MCF 10A (cell line): ENCODE data around the gene CXCL16. TPM values are rescaled to one million over a fixed set of nuclear protein-coding genes. Genes with fewer than 3 reads are reported as not detected.

ENCODE experiments used
- BruUV-seq: library from RNA; stranded (reverse); fragments of 400-500 nt; replicated peaks from 2 replicates; lab custom pipeline; 2021; lab: Mats Ljungman, UMichigan
- CTCF ChIA-PET: fragments of 300-600 bp; sonication (Branson Sonifier 250); formaldehyde crosslinking; extraction: SDS; loops from one replicate; lab custom pipeline; 2021; ENCODE audit warnings: antibody characterized with exemption, inconsistent platforms; lab: Yijun Ruan, JAX
- POLR2A ChIA-PET: fragments of 300-600, 350-650 bp; sonication (Branson Sonifier 250); formaldehyde crosslinking; extraction: SDS; loops from one replicate; lab custom pipeline; 2020; ENCODE audit warnings: antibody characterized with exemption, inconsistent platforms; lab: Yijun Ruan, JAX
- DNase-seq: peaks from one replicate; pipeline ENCODE4 v3.0.0-alpha.2; 2018; ENCODE audit not compliant: unreplicated experiment
- H3K27ac Mint-ChIP-seq: one replicate; pipeline ENCODE4 v1.8.0; 2022; ENCODE audit warnings: mild to moderate bottlenecking, low read depth, mixed read lengths; ENCODE audit not compliant: unreplicated experiment
- H3K27me3 Mint-ChIP-seq: one replicate; pipeline ENCODE4 v1.8.0; 2022; ENCODE audit warnings: mixed read lengths; ENCODE audit not compliant: insufficient read depth, unreplicated experiment
- H3K36me3 Mint-ChIP-seq: one replicate; pipeline ENCODE4 v1.8.0; 2022; ENCODE audit warnings: mild to moderate bottlenecking, moderate library complexity, mixed read lengths; ENCODE audit not compliant: insufficient read depth, unreplicated experiment
- H3K4me1 Mint-ChIP-seq: one replicate; pipeline ENCODE4 v1.8.0; 2022; ENCODE audit warnings: mixed read lengths; ENCODE audit not compliant: insufficient read depth, unreplicated experiment
- H3K4me3 Mint-ChIP-seq: one replicate; pipeline ENCODE4 v1.8.0; 2022; ENCODE audit warnings: mild to moderate bottlenecking, moderate library complexity, mixed read lengths; ENCODE audit not compliant: unreplicated experiment
- H3K9me3 Mint-ChIP-seq: one replicate; pipeline ENCODE4 v1.8.0; 2022; ENCODE audit warnings: mixed read lengths; ENCODE audit not compliant: unreplicated experiment
- CTCF ChIP-seq: fragments of 200-600 bp; IDR thresholded peaks from one replicate; pipeline ENCODE4 v1.8.0; 2022; ENCODE audit warnings: antibody characterized with exemption, mild to moderate bottlenecking; ENCODE audit not compliant: unreplicated experiment
- intact Hi-C: fragments of 100-400 bp; cut with micrococcal nuclease; formaldehyde crosslinking; loops from 2 replicates; pipeline ENCODE4 v1.14.1; 2022
- total RNA-seq: library from RNA; stranded (reverse); gene quantifications from 2 replicates; pipeline ENCODE4 v1.2.3, GENCODE V29; 2022

Gene CXCL16
- total RNA-seq, 1 experiment from 2014 or later = 16.7 TPM

GRCh38 chr17:4733073-4733531 is 6.6 kb downstream of the CXCL16 start:
- CTCF ChIA-PET = interaction anchor here (1.0 to 1.2 kb wide), 2 partner anchors 156 to 169 kb away, joined by 3 to 6 read pairs; no protein-coding TSS in a partner anchor
- BruUV-seq = no TSS peak
- H3K27me3 Mint-ChIP-seq = no peaks in the 10 kb centered on the region
- no peak overlapping the region for H3K27ac Mint-ChIP-seq
- intact Hi-C loops = no loop called here
- peaks cover 22% of the 10 kb centered on the region for H3K4me1 Mint-ChIP-seq
- peaks cover 21% of the 10 kb centered on the region for H3K36me3 Mint-ChIP-seq
- POLR2A ChIA-PET = no interaction called here
- no peak for TF ChIP-seq CTCF
- no peaks in the 10 kb centered on the region for H3K9me3 Mint-ChIP-seq
- no peak overlapping the region for H3K4me3 Mint-ChIP-seq
- DNase-seq = no peak

GRCh38 chr17:4728124-4728523 is 11.6 kb downstream of the CXCL16 start:
- no peak for DNase-seq
- POLR2A ChIA-PET = interaction anchor here (0.6 to 1.0 kb wide), 3 partner anchors 16 to 25 kb away, joined by 3 to 4 read pairs (median 3); partner anchors contain the start of gene ARRB2
- no peak for TF ChIP-seq CTCF
- peaks cover 6% of the 10 kb centered on the region for H3K4me1 Mint-ChIP-seq
- CTCF ChIA-PET = no interaction called here
- no peaks in the 10 kb centered on the region for H3K9me3 Mint-ChIP-seq
- intact Hi-C loops = no loop called here
- H3K36me3 Mint-ChIP-seq = peaks cover 15% of the 10 kb centered on the region
- H3K27ac Mint-ChIP-seq = no peak overlapping the region
- H3K27me3 Mint-ChIP-seq = no peaks in the 10 kb centered on the region
- no peak overlapping the region for H3K4me3 Mint-ChIP-seq
- no TSS peak for BruUV-seq

GRCh38 chr17:4725646-4726310 is 13.9 kb downstream of the CXCL16 start:
- Mint-ChIP-seq H3K27me3 (no peaks in the 10 kb centered on the region), H3K4me1 (peaks cover 19% of the 10 kb centered on the region), H3K36me3 (no peaks in the 10 kb centered on the region), H3K4me3 (no peak overlapping the region), H3K27ac (no peak overlapping the region), H3K9me3 (no peaks in the 10 kb centered on the region)
- no peak for DNase-seq
- BruUV-seq = no TSS peak
- TF ChIP-seq CTCF = no peak
- CTCF ChIA-PET = interaction anchor here (0.7 to 0.8 kb wide), 2 partner anchors 14 to 325 kb away, joined by 3 to 4 read pairs; no protein-coding TSS in a partner anchor
- intact Hi-C loops = no loop called here
- POLR2A ChIA-PET = interaction anchor here (0.7 kb wide), 1 partner anchor 151 kb away, joined by 3 read pairs; no protein-coding TSS in a partner anchor

GRCh38 chr17:4724650-4725049 is 15.1 kb downstream of the CXCL16 start:
- peaks cover 14% of the 10 kb centered on the region for H3K4me1 Mint-ChIP-seq
- TF ChIP-seq CTCF = no peak
- POLR2A ChIA-PET = no interaction called here
- no peaks in the 10 kb centered on the region for H3K9me3 Mint-ChIP-seq
- no peak for DNase-seq
- intact Hi-C loops = no loop called here
- H3K27me3 Mint-ChIP-seq = no peaks in the 10 kb centered on the region
- CTCF ChIA-PET = no interaction called here
- H3K27ac Mint-ChIP-seq = no peak overlapping the region
- BruUV-seq = no TSS peak
- H3K4me3 Mint-ChIP-seq = no peak overlapping the region
- no peaks in the 10 kb centered on the region for H3K36me3 Mint-ChIP-seq
